Activated CD4-positive, alpha-beta T cell treated with anti-CD3 and anti-CD28 coated beads, Interleukin-2, amount 10 ng/mL, durations not matched to agents 24 days and 14 days (primary cell): Measurements from ENCODE around the gene PTPRK. TPM values are rescaled to one million over a fixed set of nuclear protein-coding genes. Genes with fewer than 3 reads are reported as not detected.

ENCODE experiments used
- DNase-seq: peaks from one replicate; pipeline ENCODE4 v3.0.0; 2022
- H3K27ac Mint-ChIP-seq: one replicate; pipeline ENCODE4 v1.8.0; 2022; ENCODE audit warnings: mild to moderate bottlenecking, mixed read lengths
- H3K27me3 Mint-ChIP-seq: one replicate; pipeline ENCODE4 v1.8.0; 2022; ENCODE audit warnings: mixed read lengths
- H3K36me3 Mint-ChIP-seq: one replicate; pipeline ENCODE4 v1.8.0; 2022; ENCODE audit warnings: low read depth, mild to moderate bottlenecking, mixed read lengths
- H3K4me1 Mint-ChIP-seq: one replicate; pipeline ENCODE4 v1.8.0; 2021; ENCODE audit warnings: mixed read lengths
- H3K4me3 Mint-ChIP-seq: one replicate; pipeline ENCODE4 v1.8.0; 2022; ENCODE audit warnings: mild to moderate bottlenecking, moderate library complexity, mixed read lengths
- H3K9me3 Mint-ChIP-seq: one replicate; pipeline ENCODE4 v1.8.0; 2021; ENCODE audit warnings: mixed read lengths
- intact Hi-C: fragments of 100-400 bp; cut with micrococcal nuclease; formaldehyde crosslinking; loops from one replicate; pipeline ENCODE4 v1.15.1; 2023
- total RNA-seq: library from RNA; stranded (reverse); gene quantifications from 2 replicates; pipeline ENCODE4 v1.2.3, GENCODE V29; 2022

The PTPRK gene
- total RNA-seq, 1 donor from 2014 or later, result 3.6 TPM

- Mint-ChIP-seq H3K4me3 (no peak overlapping the region), H3K4me1 (peaks cover 8% of the 10 kb centered on the region), H3K27me3 (peaks cover 2% of the 10 kb centered on the region), H3K27ac (no peak overlapping the region), H3K36me3 (no peaks in the 10 kb centered on the region), H3K9me3 (peaks cover 5% of the 10 kb centered on the region)
- no peak for DNase-seq
- intact Hi-C loops, result no loop called here
These were observed 249.4 kb downstream of the PTPRK start for GRCh38 chr6:128271011-128271410.

GRCh38 chr6:128266946-128267345 is 253.5 kb downstream of the PTPRK start:
- DNase-seq, result no peak
- Mint-ChIP-seq H3K36me3 (peaks cover 2% of the 10 kb centered on the region), H3K4me3 (no peak overlapping the region), H3K27ac (no peak overlapping the region), H3K9me3 (peaks cover 16% of the 10 kb centered on the region), H3K27me3 (peaks cover 4% of the 10 kb centered on the region), H3K4me1 (no peaks in the 10 kb centered on the region)
- intact Hi-C loops, result no loop called here

GRCh38 chr6:128265706-128266105 is 254.7 kb downstream of the PTPRK start:
- intact Hi-C loops, result no loop called here
- no peak for DNase-seq
- no peak overlapping the region for H3K27ac Mint-ChIP-seq
- H3K4me1 Mint-ChIP-seq, result peaks cover 2% of the 10 kb centered on the region
- H3K4me3 Mint-ChIP-seq, result no peak overlapping the region
- peaks cover 2% of the 10 kb centered on the region for H3K36me3 Mint-ChIP-seq
- H3K9me3 Mint-ChIP-seq, result peaks cover 11% of the 10 kb centered on the region
- peaks cover 4% of the 10 kb centered on the region for H3K27me3 Mint-ChIP-seq

- peaks cover 11% of the 10 kb centered on the region for H3K9me3 Mint-ChIP-seq
- peaks cover 22% of the 10 kb centered on the region for H3K4me1 Mint-ChIP-seq
- peaks cover 2% of the 10 kb centered on the region for H3K36me3 Mint-ChIP-seq
- peaks cover 2% of the 10 kb centered on the region for H3K27me3 Mint-ChIP-seq
- H3K27ac Mint-ChIP-seq, result peak overlapping the region; percentile 69
- intact Hi-C loops, result loop anchor here (2.0 to 10.0 kb wide), 4 partner anchors 15 to 523 kb away; no protein-coding TSS in a partner anchor
- H3K4me3 Mint-ChIP-seq, result peak overlapping the region; percentile 48
- DNase-seq, result no peak
These were observed 260.4 kb downstream of the PTPRK start for GRCh38 chr6:128259730-128260685.

GRCh38 chr6:128259029-128259724 is 261.2 kb downstream of the PTPRK start:
- H3K9me3 Mint-ChIP-seq, result peaks cover 11% of the 10 kb centered on the region
- DNase-seq, result peak; percentile 62
- H3K27ac Mint-ChIP-seq, result peak overlapping the region; percentile 69
- H3K36me3 Mint-ChIP-seq, result no peaks in the 10 kb centered on the region
- H3K4me1 Mint-ChIP-seq, result peaks cover 22% of the 10 kb centered on the region
- intact Hi-C loops, result loop anchor here (2.0 to 10.0 kb wide), 4 partner anchors 16 to 522 kb away; no protein-coding TSS in a partner anchor
- no peaks in the 10 kb centered on the region for H3K27me3 Mint-ChIP-seq
- H3K4me3 Mint-ChIP-seq, result peak overlapping the region; percentile 48

GRCh38 chr6:128256095-128256494 is 264.3 kb downstream of the PTPRK start:
- Mint-ChIP-seq H3K27ac (no peak overlapping the region), H3K4me1 (peaks cover 33% of the 10 kb centered on the region), H3K4me3 (no peak overlapping the region), H3K9me3 (no peaks in the 10 kb centered on the region), H3K36me3 (no peaks in the 10 kb centered on the region), H3K27me3 (no peaks in the 10 kb centered on the region)
- DNase-seq, result no peak
- intact Hi-C loops, result loop anchor here (5.0 to 10.0 kb wide), 3 partner anchors 281 to 519 kb away; no protein-coding TSS in a partner anchor

GRCh38 chr6:128252341-128253176 is 267.8 kb downstream of the PTPRK start:
- no peak for DNase-seq
- Mint-ChIP-seq H3K4me3 (no peak overlapping the region), H3K27ac (no peak overlapping the region), H3K27me3 (no peaks in the 10 kb centered on the region), H3K36me3 (no peaks in the 10 kb centered on the region), H3K9me3 (peaks cover 4% of the 10 kb centered on the region), H3K4me1 (peaks cover 10% of the 10 kb centered on the region)
- intact Hi-C loops, result loop anchor here (10.0 kb wide), 1 partner anchor 278 kb away; no protein-coding TSS in a partner anchor

- intact Hi-C loops, result loop anchor here (10.0 kb wide), 1 partner anchor 277 kb away; no protein-coding TSS in a partner anchor
- no peak overlapping the region for H3K4me3 Mint-ChIP-seq
- H3K4me1 Mint-ChIP-seq, result peaks cover 10% of the 10 kb centered on the region
- no peaks in the 10 kb centered on the region for H3K27me3 Mint-ChIP-seq
- no peak for DNase-seq
- H3K9me3 Mint-ChIP-seq, result peaks cover 4% of the 10 kb centered on the region
- H3K36me3 Mint-ChIP-seq, result no peaks in the 10 kb centered on the region
- no peak overlapping the region for H3K27ac Mint-ChIP-seq
These were observed 268.7 kb downstream of the PTPRK start for GRCh38 chr6:128251445-128252340.

GRCh38 chr6:128250370-128251070 is 269.9 kb downstream of the PTPRK start:
- Mint-ChIP-seq H3K4me3 (no peak overlapping the region), H3K27ac (no peak overlapping the region), H3K9me3 (peaks cover 4% of the 10 kb centered on the region), H3K4me1 (peaks cover 10% of the 10 kb centered on the region), H3K36me3 (no peaks in the 10 kb centered on the region), H3K27me3 (no peaks in the 10 kb centered on the region)
- intact Hi-C loops, result loop anchor here (10.0 kb wide), 1 partner anchor 276 kb away; no protein-coding TSS in a partner anchor
- no peak for DNase-seq

GRCh38 chr6:128249429-128249828 is 271.0 kb downstream of the PTPRK start:
- Mint-ChIP-seq H3K4me1 (peaks cover 15% of the 10 kb centered on the region), H3K4me3 (no peak overlapping the region), H3K27me3 (no peaks in the 10 kb centered on the region), H3K27ac (no peak overlapping the region), H3K9me3 (peaks cover 7% of the 10 kb centered on the region), H3K36me3 (no peaks in the 10 kb centered on the region)
- intact Hi-C loops, result no loop called here
- no peak for DNase-seq

GRCh38 chr6:128246472-128247260 is 273.7 kb downstream of the PTPRK start:
- Mint-ChIP-seq H3K4me1 (peaks cover 5% of the 10 kb centered on the region), H3K36me3 (no peaks in the 10 kb centered on the region), H3K4me3 (no peak overlapping the region), H3K9me3 (peaks cover 13% of the 10 kb centered on the region), H3K27ac (no peak overlapping the region), H3K27me3 (no peaks in the 10 kb centered on the region)
- no peak for DNase-seq
- intact Hi-C loops, result no loop called here
